ENCODE measurements around the gene CTRL.
"Not testable (repeated sequence)": the region's sequence is repeated elsewhere in the genome, so short reads cannot be mapped to it uniquely, and the experiment has no call there.

Gene CTRL

GRCh38 chr16:67976205-67976604, 44.5 kb upstream of the CTRL start:
- no peak overlapping the region for H3K4me3 ChIP-seq (ENCODE audit: severe bottlenecking)
- no peaks in the 10 kb centered on the region for H3K36me3 ChIP-seq (ENCODE audit: low read depth)
- no peaks in the 10 kb centered on the region for H3K9me3 ChIP-seq (ENCODE audit: severe bottlenecking)
- DNase-seq (ENCODE audit: low spot score) (no peak), ATAC-seq (ENCODE audit: low read depth) (no peak)
- H3K27me3 ChIP-seq (ENCODE audit: insufficient read depth, poor library complexity, severe bottlenecking), result no peaks in the 10 kb centered on the region
- TF ChIP-seq, protein P1, sequence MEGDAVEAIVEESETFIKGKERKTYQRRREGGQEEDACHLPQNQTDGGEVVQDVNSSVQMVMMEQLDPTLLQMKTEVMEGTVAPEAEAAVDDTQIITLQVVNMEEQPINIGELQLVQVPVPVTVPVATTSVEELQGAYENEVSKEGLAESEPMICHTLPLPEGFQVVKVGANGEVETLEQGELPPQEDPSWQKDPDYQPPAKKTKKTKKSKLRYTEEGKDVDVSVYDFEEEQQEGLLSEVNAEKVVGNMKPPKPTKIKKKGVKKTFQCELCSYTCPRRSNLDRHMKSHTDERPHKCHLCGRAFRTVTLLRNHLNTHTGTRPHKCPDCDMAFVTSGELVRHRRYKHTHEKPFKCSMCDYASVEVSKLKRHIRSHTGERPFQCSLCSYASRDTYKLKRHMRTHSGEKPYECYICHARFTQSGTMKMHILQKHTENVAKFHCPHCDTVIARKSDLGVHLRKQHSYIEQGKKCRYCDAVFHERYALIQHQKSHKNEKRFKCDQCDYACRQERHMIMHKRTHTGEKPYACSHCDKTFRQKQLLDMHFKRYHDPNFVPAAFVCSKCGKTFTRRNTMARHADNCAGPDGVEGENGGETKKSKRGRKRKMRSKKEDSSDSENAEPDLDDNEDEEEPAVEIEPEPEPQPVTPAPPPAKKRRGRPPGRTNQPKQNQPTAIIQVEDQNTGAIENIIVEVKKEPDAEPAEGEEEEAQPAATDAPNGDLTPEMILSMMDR (IDR thresholded peaks at IDR 0.05; ENCODE audit: poor library complexity, severe bottlenecking), result no peak
- H3K4me1 ChIP-seq (ENCODE audit: insufficient read depth, poor library complexity, severe bottlenecking), result no peaks in the 10 kb centered on the region
- no peak overlapping the region for H3K27ac ChIP-seq (ENCODE audit: poor library complexity, severe bottlenecking)

GRCh38 chr16:67975321-67976105, 43.9 kb upstream of the CTRL start:
- Histone ChIP-seq H3K36me3 (ENCODE audit: low read depth) (no peaks in the 10 kb centered on the region), H3K4me1 (ENCODE audit: insufficient read depth, poor library complexity, severe bottlenecking) (no peaks in the 10 kb centered on the region)
- no peak for ATAC-seq (ENCODE audit: low read depth)

DNA sequence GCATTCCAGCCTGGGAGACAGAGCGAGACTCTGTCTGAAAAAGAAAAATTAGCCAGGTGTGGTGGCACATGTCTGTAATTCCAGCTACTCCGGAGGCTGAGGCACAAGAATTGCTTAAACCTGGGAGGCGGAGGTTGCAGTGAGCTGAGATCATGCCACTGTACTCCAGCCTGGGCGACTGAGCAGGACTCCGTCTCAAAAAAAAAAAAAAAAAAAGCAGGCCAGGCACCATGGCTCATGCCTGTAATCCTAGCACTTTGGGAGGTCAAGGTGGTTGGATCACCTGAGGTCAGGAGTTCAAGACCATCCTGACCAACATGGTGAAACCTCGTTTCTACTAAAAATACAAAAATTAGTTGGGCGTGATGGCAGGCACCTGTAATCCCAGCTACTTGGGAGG, 40.6 kb upstream of the CTRL start:
- DNase-seq (ENCODE audit: low spot score); H3K4me3 ChIP-seq (ENCODE audit: severe bottlenecking); ATAC-seq (ENCODE audit: low read depth); H3K9me3 ChIP-seq (ENCODE audit: severe bottlenecking); H3K27me3 ChIP-seq (ENCODE audit: insufficient read depth, poor library complexity, severe bottlenecking); H3K27ac ChIP-seq (ENCODE audit: poor library complexity, severe bottlenecking); H3K36me3 ChIP-seq (ENCODE audit: low read depth); H3K4me1 ChIP-seq (ENCODE audit: insufficient read depth, poor library complexity, severe bottlenecking): not testable (repeated sequence)

More at GRCh38 chr16:67975321-67976105, 43.9 kb upstream of the CTRL start:
- Histone ChIP-seq H3K9me3 (ENCODE audit: severe bottlenecking) (no peaks in the 10 kb centered on the region), H3K27ac (ENCODE audit: poor library complexity, severe bottlenecking) (no peak overlapping the region), H3K4me3 (ENCODE audit: severe bottlenecking) (no peak overlapping the region), H3K27me3 (ENCODE audit: insufficient read depth, poor library complexity, severe bottlenecking) (no peaks in the 10 kb centered on the region)
- TF ChIP-seq, protein P1 (IDR thresholded peaks at IDR 0.05; ENCODE audit: poor library complexity, severe bottlenecking), result no peak
- DNase-seq (ENCODE audit: low spot score), result no peak

GRCh38 chr16:67971111-67971510, 39.4 kb upstream of the CTRL start:
- DNase-seq (ENCODE audit: low spot score) (no peak), ATAC-seq (ENCODE audit: low read depth) (no peak)
- Histone ChIP-seq H3K27me3 (ENCODE audit: insufficient read depth, poor library complexity, severe bottlenecking) (no peaks in the 10 kb centered on the region), H3K27ac (ENCODE audit: poor library complexity, severe bottlenecking) (no peak overlapping the region), H3K36me3 (ENCODE audit: low read depth) (0 out of 2 replicates have a peak, but pooled peaks cover 7% of the 10 kb centered on the region), H3K4me1 (ENCODE audit: insufficient read depth, poor library complexity, severe bottlenecking) (peaks cover 13% of the 10 kb centered on the region), H3K9me3 (ENCODE audit: severe bottlenecking) (no peaks in the 10 kb centered on the region), H3K4me3 (ENCODE audit: severe bottlenecking) (no peak overlapping the region)
- TF ChIP-seq, protein P1 (IDR thresholded peaks at IDR 0.05; ENCODE audit: poor library complexity, severe bottlenecking), result no peak

DNA sequence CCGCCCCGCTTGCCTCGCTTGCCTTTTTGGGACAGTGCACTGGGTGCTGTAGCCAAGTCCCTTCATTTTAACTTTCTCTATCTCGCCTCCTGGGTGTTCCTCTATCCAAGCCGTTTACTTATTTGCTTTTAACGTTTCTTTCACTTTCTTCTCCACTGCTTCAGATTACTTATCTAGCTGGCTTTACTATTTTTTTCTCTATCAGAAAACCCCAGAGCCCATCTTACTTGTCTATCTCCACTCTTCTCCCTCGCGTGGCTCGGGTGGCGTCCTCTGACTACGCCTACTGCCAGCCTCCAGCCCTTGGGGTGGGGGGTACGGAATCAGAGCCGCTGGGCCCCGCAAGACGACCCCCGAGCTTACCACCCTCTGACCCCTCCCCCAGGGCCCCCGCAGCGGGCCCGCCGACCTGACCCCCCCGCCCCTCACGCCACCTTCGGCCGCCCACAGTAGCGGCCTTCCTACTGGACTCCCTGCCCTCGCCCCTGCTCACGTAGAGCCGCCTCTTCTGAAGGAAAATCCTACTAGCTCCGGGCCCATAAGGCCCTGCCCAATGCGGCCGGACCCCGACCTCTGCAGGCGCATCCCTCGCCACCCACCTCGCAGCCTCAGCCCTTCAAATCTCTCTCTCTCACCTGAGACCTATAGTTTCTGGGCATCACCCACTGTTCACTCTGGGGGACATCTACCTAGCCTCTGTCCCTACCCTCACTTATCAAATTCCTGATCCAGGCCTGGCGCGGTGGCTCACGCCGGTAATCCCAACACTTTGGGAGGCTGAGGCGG, 37.8 kb upstream of the CTRL start:
- Histone ChIP-seq H3K4me1 (ENCODE audit: insufficient read depth, poor library complexity, severe bottlenecking) (peaks cover 16% of the 10 kb centered on the region), H3K27ac (ENCODE audit: poor library complexity, severe bottlenecking) (peak overlapping the region; percentile 77), H3K36me3 (ENCODE audit: low read depth) (0 out of 2 replicates have a peak, but pooled peaks cover 13% of the 10 kb centered on the region), H3K4me3 (ENCODE audit: severe bottlenecking) (peak overlapping the region; percentile 77), H3K9me3 (ENCODE audit: severe bottlenecking) (no peaks in the 10 kb centered on the region), H3K27me3 (ENCODE audit: insufficient read depth, poor library complexity, severe bottlenecking) (no peaks in the 10 kb centered on the region)
- DNase-seq (ENCODE audit: low spot score), result no peak
- ATAC-seq (ENCODE audit: low read depth), result no peak
- TF ChIP-seq, protein P1 (IDR thresholded peaks at IDR 0.05; ENCODE audit: poor library complexity, severe bottlenecking), result no peak
